ENCODE measurements around the gene IGSF8.

Gene IGSF8

GRCh38 chr1:160080381-160081100 lies 17.9 kb downstream of the IGSF8 start:
- Histone ChIP-seq H3K27me3 (ENCODE audit: low read depth, low read length) (peaks cover 42% of the 10 kb centered on the region), H3K79me2 (ENCODE audit: low read length) (no peaks in the 10 kb centered on the region), H2AFZ (ENCODE audit: low read depth, low read length) (no peak overlapping the region), H3K9me3 (ENCODE audit: insufficient read depth, low read length) (no peaks in the 10 kb centered on the region), H4K20me1 (ENCODE audit: insufficient read depth, low read length) (no peaks in the 10 kb centered on the region), H3K27ac (ENCODE audit: low read length) (no peak overlapping the region), H3K4me3 (ENCODE audit: low read length) (no peak overlapping the region), H3K4me2 (ENCODE audit: low read length) (no peak overlapping the region), H3K4me1 (ENCODE audit: low read length) (peaks cover 3% of the 10 kb centered on the region), H3K36me3 (replicated peaks; ENCODE audit: low read depth, low read length) (no peaks in the 10 kb centered on the region), H3K9ac (ENCODE audit: low read length) (no peak overlapping the region)
- TF ChIP-seq, protein P1, sequence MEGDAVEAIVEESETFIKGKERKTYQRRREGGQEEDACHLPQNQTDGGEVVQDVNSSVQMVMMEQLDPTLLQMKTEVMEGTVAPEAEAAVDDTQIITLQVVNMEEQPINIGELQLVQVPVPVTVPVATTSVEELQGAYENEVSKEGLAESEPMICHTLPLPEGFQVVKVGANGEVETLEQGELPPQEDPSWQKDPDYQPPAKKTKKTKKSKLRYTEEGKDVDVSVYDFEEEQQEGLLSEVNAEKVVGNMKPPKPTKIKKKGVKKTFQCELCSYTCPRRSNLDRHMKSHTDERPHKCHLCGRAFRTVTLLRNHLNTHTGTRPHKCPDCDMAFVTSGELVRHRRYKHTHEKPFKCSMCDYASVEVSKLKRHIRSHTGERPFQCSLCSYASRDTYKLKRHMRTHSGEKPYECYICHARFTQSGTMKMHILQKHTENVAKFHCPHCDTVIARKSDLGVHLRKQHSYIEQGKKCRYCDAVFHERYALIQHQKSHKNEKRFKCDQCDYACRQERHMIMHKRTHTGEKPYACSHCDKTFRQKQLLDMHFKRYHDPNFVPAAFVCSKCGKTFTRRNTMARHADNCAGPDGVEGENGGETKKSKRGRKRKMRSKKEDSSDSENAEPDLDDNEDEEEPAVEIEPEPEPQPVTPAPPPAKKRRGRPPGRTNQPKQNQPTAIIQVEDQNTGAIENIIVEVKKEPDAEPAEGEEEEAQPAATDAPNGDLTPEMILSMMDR (IDR thresholded peaks at IDR 0.05; ENCODE audit: low read depth, low read length) = no peak
- no peak for TF ChIP-seq EZH2phosphoT487 (IDR thresholded peaks at IDR 0.05; ENCODE audit: low read depth)

- Histone ChIP-seq H3K27me3 (ENCODE audit: low read depth, low read length) (peaks cover 44% of the 10 kb centered on the region), H3K9me3 (ENCODE audit: insufficient read depth, low read length) (no peaks in the 10 kb centered on the region), H4K20me1 (ENCODE audit: insufficient read depth, low read length) (no peaks in the 10 kb centered on the region), H3K79me2 (ENCODE audit: low read length) (no peaks in the 10 kb centered on the region), H3K4me3 (ENCODE audit: low read length) (no peak overlapping the region), H3K36me3 (replicated peaks; ENCODE audit: low read depth, low read length) (no peaks in the 10 kb centered on the region), H3K4me2 (ENCODE audit: low read length) (no peak overlapping the region), H3K4me1 (ENCODE audit: low read length) (peaks cover 3% of the 10 kb centered on the region), H3K9ac (ENCODE audit: low read length) (no peak overlapping the region), H2AFZ (ENCODE audit: low read depth, low read length) (no peak overlapping the region), H3K27ac (ENCODE audit: low read length) (no peak overlapping the region)
- TF ChIP-seq, protein P1 (IDR thresholded peaks at IDR 0.05; ENCODE audit: low read depth, low read length) = no peak
- TF ChIP-seq EZH2phosphoT487 (IDR thresholded peaks at IDR 0.05; ENCODE audit: low read depth) = no peak
Observed at GRCh38 chr1:160079448-160079847, 19.0 kb downstream of the IGSF8 start.

DNA sequence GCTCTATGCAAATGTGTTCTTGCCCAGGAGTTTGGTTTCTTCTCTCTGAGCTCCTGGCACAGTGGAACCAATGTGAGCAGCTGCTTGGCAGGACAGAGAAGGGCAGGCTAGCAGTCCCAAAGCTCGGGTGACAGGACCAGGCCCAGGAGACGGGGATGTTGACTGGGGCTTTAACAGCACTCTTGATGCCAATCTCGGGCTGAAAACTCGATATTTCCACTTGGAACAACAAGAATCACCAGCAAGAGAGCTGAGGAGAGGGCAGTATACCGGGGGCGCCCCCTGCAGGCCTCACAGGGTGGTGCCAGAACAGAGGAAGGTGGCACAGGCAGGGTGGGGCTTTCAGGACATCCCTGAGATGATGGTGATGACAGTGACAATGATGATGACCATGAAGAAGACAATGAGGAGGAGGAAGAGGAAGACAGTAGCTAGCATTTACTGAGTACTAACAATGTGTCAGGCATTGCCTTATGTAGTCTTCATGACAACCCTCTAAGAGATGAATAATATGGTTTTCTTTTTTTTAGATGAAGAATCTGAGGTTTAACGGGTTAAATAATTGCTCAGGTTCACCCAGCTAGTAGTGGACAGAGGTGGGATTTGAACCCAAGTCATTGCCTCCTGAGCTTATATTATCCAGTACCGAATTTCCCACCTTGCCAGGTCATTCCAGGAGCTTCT lies 19.8 kb downstream of the IGSF8 start:
- Histone ChIP-seq H3K9me3 (ENCODE audit: insufficient read depth, low read length) (no peaks in the 10 kb centered on the region), H3K27me3 (ENCODE audit: low read depth, low read length) (peaks cover 44% of the 10 kb centered on the region), H3K4me2 (ENCODE audit: low read length) (peak overlapping the region; percentile 56), H3K36me3 (replicated peaks; ENCODE audit: low read depth, low read length) (no peaks in the 10 kb centered on the region), H4K20me1 (ENCODE audit: insufficient read depth, low read length) (no peaks in the 10 kb centered on the region), H2AFZ (ENCODE audit: low read depth, low read length) (peak overlapping the region; percentile 17; the same call in 1 of the 2 replicates), H3K4me3 (ENCODE audit: low read length) (peak overlapping the region; percentile 15; the same call in 1 of the 2 replicates), H3K27ac (ENCODE audit: low read length) (no peak overlapping the region), H3K9ac (ENCODE audit: low read length) (no peak overlapping the region), H3K79me2 (ENCODE audit: low read length) (no peaks in the 10 kb centered on the region), H3K4me1 (ENCODE audit: low read length) (peaks cover 3% of the 10 kb centered on the region)
- TF ChIP-seq EZH2phosphoT487 (IDR thresholded peaks at IDR 0.05; ENCODE audit: low read depth) = no peak
- TF ChIP-seq, protein P1 (IDR thresholded peaks at IDR 0.05; ENCODE audit: low read depth, low read length) = peak; percentile 99

- Histone ChIP-seq H3K9me3 (ENCODE audit: insufficient read depth, low read length) (no peaks in the 10 kb centered on the region), H3K9ac (ENCODE audit: low read length) (no peak overlapping the region), H3K4me3 (ENCODE audit: low read length) (no peak overlapping the region), H3K4me1 (ENCODE audit: low read length) (peaks cover 3% of the 10 kb centered on the region), H4K20me1 (ENCODE audit: insufficient read depth, low read length) (no peaks in the 10 kb centered on the region), H2AFZ (ENCODE audit: low read depth, low read length) (no peak overlapping the region), H3K27ac (ENCODE audit: low read length) (no peak overlapping the region), H3K4me2 (ENCODE audit: low read length) (no peak overlapping the region), H3K79me2 (ENCODE audit: low read length) (no peaks in the 10 kb centered on the region), H3K27me3 (ENCODE audit: low read depth, low read length) (peaks cover 44% of the 10 kb centered on the region), H3K36me3 (replicated peaks; ENCODE audit: low read depth, low read length) (no peaks in the 10 kb centered on the region)
- TF ChIP-seq, protein P1 (IDR thresholded peaks at IDR 0.05; ENCODE audit: low read depth, low read length) = no peak
Observed at GRCh38 chr1:160077486-160077885, 20.9 kb downstream of the IGSF8 start.
